Activated CD4-positive, alpha-beta T cell treated with anti-CD3 and anti-CD28 coated beads for 36 hours (primary cell): ENCODE measurements around the gene OSBPL10. TPM values are rescaled to one million over a fixed set of nuclear protein-coding genes. Genes with fewer than 3 reads are reported as not detected.

Experiments
- ATAC-seq: fragments of 200-7000 bp; cut with Tn5 transposase; one replicate; pipeline ENCODE4 v1.10.0; 2021; ENCODE audit warnings: mild to moderate bottlenecking, moderate library complexity
- CTCF ChIA-PET: fragments of 350-600 bp; sonication (Branson Sonifier 250); formaldehyde crosslinking; loops from one replicate; lab custom pipeline; 2021; ENCODE audit warnings: antibody characterized with exemption; lab: Charles Lee
- POLR2A ChIA-PET: fragments of 350-600 bp; sonication (Branson Sonifier 250); formaldehyde crosslinking; loops from one replicate; lab custom pipeline; 2021; ENCODE audit warnings: antibody characterized with exemption, inconsistent platforms; lab: Charles Lee
- DNase-seq: peaks from one replicate; pipeline ENCODE4 v3.0.0-alpha.2; 2020
- H3K27ac Mint-ChIP-seq: one replicate; pipeline ENCODE4 v1.8.0; 2021; ENCODE audit warnings: mixed read lengths
- H3K27me3 Mint-ChIP-seq: one replicate; pipeline ENCODE4 v1.8.0; 2021; ENCODE audit warnings: mixed read lengths
- H3K36me3 Mint-ChIP-seq: one replicate; pipeline ENCODE4 v1.8.0; 2021; ENCODE audit warnings: low read depth, mixed read lengths
- H3K4me1 Mint-ChIP-seq: one replicate; pipeline ENCODE4 v1.8.0; 2021; ENCODE audit warnings: mixed read lengths
- H3K4me3 Mint-ChIP-seq: one replicate; pipeline ENCODE4 v1.8.0; 2021; ENCODE audit warnings: mild to moderate bottlenecking, moderate library complexity, mixed read lengths
- H3K9me3 Mint-ChIP-seq: one replicate; pipeline ENCODE4 v1.8.0; 2021; ENCODE audit warnings: low read depth, mixed read lengths
- intact Hi-C, 2 experiments: fragments of 100-400 bp; cut with DNase I in 1 of 2; cut with micrococcal nuclease in 1 of 2; formaldehyde crosslinking; loops; one replicate each; pipeline versions ENCODE4 v1.14.2 to v1.15.1; 2022 to 2024; cut with DNase I, micrococcal nuclease
- total RNA-seq, 2 experiments: library from RNA; stranded (reverse); gene quantifications; one replicate each; pipeline ENCODE4 v1.2.3, GENCODE V29; 2021

OSBPL10 gene
- total RNA-seq, 2 experiments from 2014 or later, result 11.2 to 11.8 TPM

DNA sequence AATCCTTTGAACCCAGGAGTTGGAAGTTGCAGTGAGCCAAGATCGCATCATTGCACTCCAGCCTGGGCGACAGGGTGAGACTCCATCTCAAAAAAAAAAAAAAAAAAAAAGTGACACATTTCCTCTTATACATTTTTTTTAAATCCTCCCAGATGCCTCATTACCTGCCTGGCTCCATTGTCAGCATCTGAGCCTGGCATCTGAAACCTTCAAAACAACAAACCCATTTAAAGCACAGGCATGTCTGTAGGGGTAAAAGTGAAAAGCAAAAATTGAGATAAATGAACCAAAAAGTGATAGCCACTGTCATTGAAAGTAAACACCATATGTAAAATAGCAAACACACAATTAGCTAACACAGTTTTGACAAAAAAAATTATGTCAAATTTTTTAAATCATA is 38.6 kb downstream of the OSBPL10 start:
- no peaks in the 10 kb centered on the region for H3K36me3 Mint-ChIP-seq
- DNase-seq (no peak), ATAC-seq (no peak)
- ChIA-PET POLR2A (no interaction called here), CTCF (no interaction called here)
- no peak overlapping the region for H3K27ac Mint-ChIP-seq
- H3K27me3 Mint-ChIP-seq, result peaks cover 4% of the 10 kb centered on the region
- peaks cover 4% of the 10 kb centered on the region for H3K9me3 Mint-ChIP-seq
- intact Hi-C loops, result no loop called here
- H3K4me3 Mint-ChIP-seq, result no peak overlapping the region
- no peaks in the 10 kb centered on the region for H3K4me1 Mint-ChIP-seq

- H3K27ac Mint-ChIP-seq, result no peak overlapping the region
- ChIA-PET POLR2A (no interaction called here), CTCF (no interaction called here)
Measured at GRCh38 chr3:31937225-31937624, 43.8 kb downstream of the OSBPL10 start.

DNA sequence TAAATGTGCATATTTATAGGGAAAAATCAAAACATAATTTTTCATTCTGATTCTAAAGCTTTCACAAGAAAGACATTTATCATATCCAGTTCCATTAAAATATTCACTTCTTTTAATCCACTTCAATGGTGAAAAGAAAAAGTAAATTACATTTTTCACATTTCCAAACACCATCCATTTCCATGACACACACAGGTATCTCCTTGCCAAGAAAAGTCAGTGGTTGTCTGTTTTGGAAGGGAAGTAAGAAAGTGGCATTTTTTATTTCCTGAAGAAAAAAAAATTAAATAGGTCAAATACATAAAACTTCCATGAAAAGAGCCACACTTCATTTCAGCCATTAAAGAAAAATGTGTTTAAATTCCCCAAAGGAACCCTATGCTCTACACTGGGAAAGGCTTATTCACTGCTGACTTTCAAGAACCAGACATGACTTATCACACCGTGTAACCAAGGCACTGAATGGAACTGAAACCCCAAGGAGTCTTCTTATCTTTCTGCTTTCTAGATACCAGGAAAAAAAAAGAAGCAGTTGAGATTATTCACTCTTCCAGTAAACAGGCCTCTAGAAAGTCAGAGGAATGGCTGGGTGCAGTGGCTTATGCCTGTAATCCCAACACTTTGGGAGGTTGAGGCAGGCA is 44.5 kb downstream of the OSBPL10 start:
- CTCF ChIA-PET, result interaction anchor here (0.7 kb wide), 1 partner anchor 13 kb away, joined by 3 read pairs; no protein-coding TSS in a partner anchor
- intact Hi-C loops, result no loop called here
- H3K36me3 Mint-ChIP-seq, result no peaks in the 10 kb centered on the region
- POLR2A ChIA-PET, result interaction anchor here (0.6 kb wide), 1 partner anchor 275 kb away, joined by 3 read pairs; no protein-coding TSS in a partner anchor
- peaks cover 12% of the 10 kb centered on the region for H3K4me1 Mint-ChIP-seq
- peak; percentile 81 for ATAC-seq
- H3K4me3 Mint-ChIP-seq, result no peak overlapping the region
- no peak for DNase-seq
- H3K27ac Mint-ChIP-seq, result no peak overlapping the region
- no peaks in the 10 kb centered on the region for H3K9me3 Mint-ChIP-seq
- peaks cover 2% of the 10 kb centered on the region for H3K27me3 Mint-ChIP-seq

More at GRCh38 chr3:31937225-31937624, 43.8 kb downstream of the OSBPL10 start:
- no peak overlapping the region for H3K4me3 Mint-ChIP-seq
- peaks cover 12% of the 10 kb centered on the region for H3K4me1 Mint-ChIP-seq
- no peaks in the 10 kb centered on the region for H3K36me3 Mint-ChIP-seq
- peak; percentile 23 for ATAC-seq
- intact Hi-C loops, result no loop called here
- peaks cover 2% of the 10 kb centered on the region for H3K27me3 Mint-ChIP-seq
- DNase-seq, result no peak
- H3K9me3 Mint-ChIP-seq, result no peaks in the 10 kb centered on the region

GRCh38 chr3:31934866-31935265 is 46.2 kb downstream of the OSBPL10 start:
- Mint-ChIP-seq H3K27ac (no peak overlapping the region), H3K4me3 (no peak overlapping the region), H3K27me3 (peaks cover 2% of the 10 kb centered on the region), H3K4me1 (peaks cover 19% of the 10 kb centered on the region), H3K36me3 (no peaks in the 10 kb centered on the region), H3K9me3 (no peaks in the 10 kb centered on the region)
- ChIA-PET POLR2A (no interaction called here), CTCF (no interaction called here)
- ATAC-seq, result no peak
- intact Hi-C loops, result no loop called here
- DNase-seq, result no peak

DNA sequence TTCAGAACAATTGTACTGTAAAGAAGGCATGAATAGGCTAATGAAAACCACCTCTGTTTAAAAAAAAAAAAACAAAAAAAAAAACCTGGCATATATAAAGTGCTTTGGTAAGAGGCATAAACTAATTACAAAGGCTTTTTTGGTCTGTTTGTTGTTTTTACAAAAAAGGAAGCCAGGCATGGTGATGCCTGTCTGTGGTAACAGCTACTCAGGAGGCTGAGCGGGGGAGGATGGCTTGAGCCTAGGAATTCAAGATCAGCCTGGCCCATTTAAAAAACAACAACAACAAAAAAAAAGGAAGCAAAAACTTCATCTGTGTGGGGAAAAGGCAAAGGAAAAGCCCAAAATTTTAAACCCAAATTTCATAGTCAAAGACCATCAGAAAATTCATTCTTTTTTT is 47.0 kb downstream of the OSBPL10 start:
- ATAC-seq (no peak), DNase-seq (no peak)
- ChIA-PET CTCF (no interaction called here), POLR2A (interaction anchor here (0.7 kb wide), 1 partner anchor 162 kb away, joined by 5 read pairs; no protein-coding TSS in a partner anchor)
- H3K4me1 Mint-ChIP-seq, result peaks cover 19% of the 10 kb centered on the region
- H3K27ac Mint-ChIP-seq, result no peak overlapping the region
- intact Hi-C loops, result no loop called here
- H3K9me3 Mint-ChIP-seq, result no peaks in the 10 kb centered on the region
- no peak overlapping the region for H3K4me3 Mint-ChIP-seq
- no peaks in the 10 kb centered on the region for H3K36me3 Mint-ChIP-seq
- H3K27me3 Mint-ChIP-seq, result peaks cover 2% of the 10 kb centered on the region

DNA sequence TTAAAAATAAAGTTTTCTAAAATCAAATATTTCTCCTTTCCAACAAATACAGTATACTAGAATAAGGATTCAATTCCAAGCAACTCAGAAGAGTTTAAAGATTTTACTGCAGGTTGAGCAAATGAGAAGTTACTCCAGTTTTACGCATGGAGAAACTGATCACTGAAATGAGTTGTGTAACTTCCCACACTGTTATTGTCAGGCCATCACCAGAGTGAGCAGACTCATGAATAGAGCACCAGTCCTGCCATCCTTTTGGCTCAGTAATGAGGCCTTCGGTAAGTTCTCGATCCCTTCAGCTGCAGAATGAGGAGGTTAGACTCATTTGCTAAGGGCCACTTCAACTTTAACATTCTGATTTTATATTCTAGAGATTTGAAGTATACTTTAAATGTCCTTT is 48.1 kb downstream of the OSBPL10 start:
- intact Hi-C loops, result no loop called here
- Mint-ChIP-seq H3K4me3 (no peak overlapping the region), H3K27me3 (peaks cover 2% of the 10 kb centered on the region), H3K27ac (no peak overlapping the region), H3K9me3 (peaks cover 3% of the 10 kb centered on the region), H3K4me1 (peaks cover 22% of the 10 kb centered on the region), H3K36me3 (peaks cover 1% of the 10 kb centered on the region)
- DNase-seq (no peak), ATAC-seq (no peak)
- CTCF ChIA-PET, result no interaction called here
- POLR2A ChIA-PET, result no interaction called here

DNA sequence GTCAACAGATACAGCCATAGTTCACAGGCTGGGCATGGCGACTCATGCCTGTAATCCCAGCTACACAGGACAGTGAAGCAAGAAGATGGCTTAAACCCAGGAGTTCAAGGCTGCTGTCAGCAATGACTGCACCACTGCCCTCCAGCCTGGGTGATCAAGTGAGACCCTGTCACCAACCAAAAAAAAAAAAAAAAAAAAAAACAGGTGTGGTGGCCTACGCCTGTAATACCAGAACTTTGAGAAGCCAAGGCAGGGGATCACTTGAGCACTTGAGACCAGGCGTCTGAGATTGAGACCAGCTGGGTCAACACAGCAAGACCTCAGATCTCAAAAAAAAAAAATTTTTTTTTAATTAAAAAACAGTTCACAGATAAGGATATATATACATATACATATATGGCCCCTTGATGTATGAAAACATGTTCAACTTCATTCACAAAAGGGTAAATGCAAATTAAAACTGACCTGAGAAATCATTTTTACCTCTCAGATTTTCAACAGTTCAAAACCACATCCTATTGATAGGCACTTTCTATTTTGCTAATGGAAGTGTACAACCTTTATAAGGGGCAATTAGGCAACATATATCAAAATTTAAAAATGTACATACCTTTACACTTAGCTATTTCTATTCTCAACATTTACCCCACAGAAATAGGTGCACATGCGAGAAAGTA is 51.1 kb downstream of the OSBPL10 start:
- H3K4me1 Mint-ChIP-seq, result peaks cover 41% of the 10 kb centered on the region
- POLR2A ChIA-PET, result no interaction called here
- peaks cover 1% of the 10 kb centered on the region for H3K36me3 Mint-ChIP-seq

DNA sequence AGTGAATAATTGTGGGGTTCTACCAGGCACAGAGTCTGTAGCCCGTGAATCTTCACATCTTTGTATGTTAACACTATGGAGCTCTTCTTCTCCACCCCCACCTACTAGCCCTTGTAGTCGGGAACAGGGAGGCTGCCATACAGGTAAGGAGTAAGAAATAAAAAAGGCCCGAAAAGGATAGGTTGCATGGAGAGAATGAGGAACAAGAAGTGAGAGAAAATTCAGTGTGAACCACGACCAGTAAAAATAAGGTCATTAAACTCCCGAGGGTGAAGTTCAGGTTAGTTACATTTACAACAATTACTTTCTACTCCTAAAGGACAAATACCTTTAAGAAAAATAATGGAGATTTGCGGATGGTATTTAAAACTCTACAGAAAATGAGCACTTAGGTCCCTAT is 53.3 kb downstream of the OSBPL10 start:
- peaks cover 41% of the 10 kb centered on the region for H3K4me1 Mint-ChIP-seq
- H3K27me3 Mint-ChIP-seq, result peaks cover 2% of the 10 kb centered on the region
- DNase-seq, result no peak
- no peak overlapping the region for H3K4me3 Mint-ChIP-seq
- ATAC-seq, result no peak
- peak overlapping the region; percentile 79 for H3K27ac Mint-ChIP-seq
- peaks cover 3% of the 10 kb centered on the region for H3K9me3 Mint-ChIP-seq
- peaks cover 5% of the 10 kb centered on the region for H3K36me3 Mint-ChIP-seq
- CTCF ChIA-PET, result no interaction called here
- POLR2A ChIA-PET, result interaction anchor here (0.7 kb wide), 1 partner anchor 370 kb away, joined by 3 read pairs; no protein-coding TSS in a partner anchor
- intact Hi-C loops, result loop anchor here (1.0 to 10.0 kb wide), 6 partner anchors 51 to 676 kb away; no protein-coding TSS in a partner anchor

More for the DNA sequence above, 51.1 kb downstream of the OSBPL10 start:
- no peak overlapping the region for H3K27ac Mint-ChIP-seq
- DNase-seq (no peak), ATAC-seq (no peak)
- CTCF ChIA-PET, result no interaction called here
- peaks cover 2% of the 10 kb centered on the region for H3K27me3 Mint-ChIP-seq
- peaks cover 3% of the 10 kb centered on the region for H3K9me3 Mint-ChIP-seq
- no peak overlapping the region for H3K4me3 Mint-ChIP-seq
- intact Hi-C loops, result loop anchor here (5.0 to 10.0 kb wide), 4 partner anchors 155 to 678 kb away; no protein-coding TSS in a partner anchor

- intact Hi-C loops, result loop anchor here (5.0 to 10.0 kb wide), 4 partner anchors 152 to 674 kb away; no protein-coding TSS in a partner anchor
- Mint-ChIP-seq H3K9me3 (peaks cover 5% of the 10 kb centered on the region), H3K36me3 (peaks cover 5% of the 10 kb centered on the region), H3K4me3 (no peak overlapping the region), H3K27me3 (peaks cover 2% of the 10 kb centered on the region), H3K4me1 (peaks cover 38% of the 10 kb centered on the region), H3K27ac (peak overlapping the region; percentile 79)
- ATAC-seq, result peak; percentile 32
- CTCF ChIA-PET, result no interaction called here
- POLR2A ChIA-PET, result no interaction called here
- no peak for DNase-seq
Measured at GRCh38 chr3:31926543-31926942, 54.5 kb downstream of the OSBPL10 start.

DNA sequence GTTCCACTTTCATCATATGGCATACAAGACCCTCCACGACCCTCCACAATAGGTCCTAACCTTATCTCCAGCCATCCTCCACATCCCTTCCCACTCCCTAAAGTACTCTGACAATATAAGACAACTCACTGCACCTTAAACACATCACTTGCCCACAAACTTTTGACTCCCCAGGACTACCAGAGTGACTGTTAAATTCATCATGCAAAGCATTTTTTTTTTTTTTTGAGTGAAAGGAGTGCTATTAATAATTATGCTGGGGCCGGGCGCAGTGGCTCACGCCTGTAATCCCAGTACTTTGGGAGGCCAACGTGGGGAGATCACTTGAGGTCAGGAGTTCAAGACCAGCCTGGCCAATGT is 55.8 kb downstream of the OSBPL10 start:
- H3K36me3 Mint-ChIP-seq, result peaks cover 5% of the 10 kb centered on the region
- peak; percentile 60 for ATAC-seq
- POLR2A ChIA-PET, result no interaction called here
- H3K4me1 Mint-ChIP-seq, result peaks cover 32% of the 10 kb centered on the region
- peak; percentile 24 for DNase-seq
- H3K9me3 Mint-ChIP-seq, result peaks cover 7% of the 10 kb centered on the region
- H3K4me3 Mint-ChIP-seq, result peak overlapping the region; percentile 12
- CTCF ChIA-PET, result no interaction called here
- H3K27me3 Mint-ChIP-seq, result peaks cover 2% of the 10 kb centered on the region
- H3K27ac Mint-ChIP-seq, result peak overlapping the region; percentile 69
- intact Hi-C loops, result loop anchor here (5.0 to 10.0 kb wide), 4 partner anchors 150 to 673 kb away; no protein-coding TSS in a partner anchor

- ChIA-PET CTCF (no interaction called here), POLR2A (no interaction called here)
- peak overlapping the region; percentile 69 for H3K27ac Mint-ChIP-seq
- DNase-seq (no peak), ATAC-seq (no peak)
- peaks cover 12% of the 10 kb centered on the region for H3K9me3 Mint-ChIP-seq
- peaks cover 31% of the 10 kb centered on the region for H3K4me1 Mint-ChIP-seq
- intact Hi-C loops, result loop anchor here (5.0 to 10.0 kb wide), 4 partner anchors 150 to 672 kb away; no protein-coding TSS in a partner anchor
- H3K36me3 Mint-ChIP-seq, result peaks cover 9% of the 10 kb centered on the region
- peak overlapping the region; percentile 12 for H3K4me3 Mint-ChIP-seq
- peaks cover 2% of the 10 kb centered on the region for H3K27me3 Mint-ChIP-seq
Measured at GRCh38 chr3:31924610-31925270, 56.3 kb downstream of the OSBPL10 start.
